H1 (cell line): ENCODE results near the gene AHRR. TPM values are rescaled to one million over a fixed set of nuclear protein-coding genes. Genes with fewer than 3 reads are reported as not detected.

ENCODE experiments used
- CTCF ChIA-PET: fragments of 300-600 bp; sonication (Branson Sonifier 250); formaldehyde crosslinking; loops from one replicate; lab custom pipeline; 2021; ENCODE audit not compliant: partially characterized antibody; lab: Charles Lee
- POLR2A ChIA-PET: fragments of 300-600 bp; sonication (Branson Sonifier 250); formaldehyde crosslinking; loops from one replicate; lab custom pipeline; 2021; ENCODE audit warnings: inconsistent platforms; ENCODE audit not compliant: partially characterized antibody; lab: Charles Lee
- DNase-seq, 2 experiments: peaks; one replicate each; pipeline versions ENCODE4 v3.0.0 to v3.0.0-alpha.2; 2010 to 2022; ENCODE audit warnings: low spot score in 2 of 2, low read depth in 1 of 2, mixed read lengths in 1 of 2
- FAIRE-seq: peaks from 2 replicates; lab custom pipeline; 2011; peaks lifted over from hg19 to GRCh38; lab: Jason Lieb, UNC
- H2AFZ ChIP-seq: 2 replicates; pipeline ENCODE4 v1.8.1; 2012; ENCODE audit warnings: low read length, inconsistent platforms
- H2AK5ac ChIP-seq: 2 replicates; pipeline ENCODE4 v1.6.1; 2013; ENCODE audit warnings: low read depth, low read length
- H2BK120ac ChIP-seq: replicated peaks from 2 replicates; pipeline ENCODE3; 2013; ENCODE audit warnings: low read depth, low read length, inconsistent platforms
- H2BK12ac ChIP-seq: 2 replicates; pipeline ENCODE4 v1.6.1; 2013; ENCODE audit warnings: low read depth, low read length
- H2BK15ac ChIP-seq: 2 replicates; pipeline ENCODE4 v1.6.1; 2013; ENCODE audit warnings: low read length
- H2BK20ac ChIP-seq: 2 replicates; pipeline ENCODE4 v1.6.1; 2013; ENCODE audit warnings: low read length
- H2BK5ac ChIP-seq: 2 replicates; pipeline ENCODE4 v1.6.1; 2013; ENCODE audit warnings: low read depth, low read length
- H3K14ac ChIP-seq: 2 replicates; pipeline ENCODE4 v1.6.1; 2013; ENCODE audit warnings: inconsistent platforms; ENCODE audit not compliant: insufficient read length
- H3K18ac ChIP-seq: 2 replicates; pipeline ENCODE4 v1.6.1; 2013; ENCODE audit warnings: low read length; ENCODE audit errors: extremely low read depth
- H3K23ac ChIP-seq: 2 replicates; pipeline ENCODE4 v1.6.1; 2013; ENCODE audit warnings: inconsistent platforms; ENCODE audit not compliant: insufficient read length
- H3K23me2 ChIP-seq: 2 replicates; pipeline ENCODE4 v1.6.1; 2013; ENCODE audit warnings: low read depth, low read length
- H3K27ac ChIP-seq: 2 replicates; pipeline ENCODE4 v1.6.1; 2011; ENCODE audit warnings: low read depth, low read length, inconsistent platforms
- H3K27me3 ChIP-seq, 4 experiments: replicated peaks in 1 of 4; 1 replicate in 1 of 4; 2 replicates in 3 of 4; pipeline versions ENCODE4 v1.6.1 to v1.8.1; 2011 to 2013; ENCODE audit warnings: low read length in 3 of 4, mild to moderate bottlenecking in 3 of 4, inconsistent platforms in 2 of 4, mixed read lengths in 2 of 4, moderate library complexity in 1 of 4; ENCODE audit not compliant: control insufficient read depth in 3 of 4, insufficient read depth in 3 of 4; ENCODE audit errors: extremely low read depth in 1 of 4
- H3K36me3 ChIP-seq, 4 experiments: 2 replicates each; pipeline versions ENCODE4 v1.6.1 to v1.8.1; 2011 to 2013; ENCODE audit warnings: mild to moderate bottlenecking in 4 of 4, low read length in 3 of 4, moderate library complexity in 2 of 4, control low read depth in 1 of 4, inconsistent platforms in 1 of 4; ENCODE audit not compliant: insufficient read depth in 4 of 4, control insufficient read depth in 2 of 4
- H3K4ac ChIP-seq: replicated peaks from 2 replicates; pipeline ENCODE3; 2013; ENCODE audit warnings: low read length, low read depth, mixed read lengths, inconsistent platforms; ENCODE audit not compliant: insufficient read length
- H3K4me1 ChIP-seq, 4 experiments: replicated peaks in 1 of 4; 1 replicate in 1 of 4; 2 replicates in 3 of 4; pipeline versions ENCODE4 v1.6.1 to v1.8.1; 2011 to 2013; ENCODE audit warnings: low read length in 3 of 4, inconsistent platforms in 2 of 4, mixed read lengths in 1 of 4; ENCODE audit not compliant: insufficient read depth in 4 of 4, control insufficient read depth in 3 of 4
- H3K4me2 ChIP-seq, 2 experiments: 2 replicates each; pipeline versions ENCODE4 v1.6.1 to v1.8.1; 2011 to 2013; ENCODE audit warnings: low read depth in 2 of 2, low read length in 2 of 2, control low read depth in 1 of 2, inconsistent platforms in 1 of 2, mild to moderate bottlenecking in 1 of 2; ENCODE audit not compliant: insufficient read depth in 1 of 2
- H3K4me3 ChIP-seq, 4 experiments: fragments of 200-600, 300-600 bp in 1 of 4; sonication (generic), shearing (Covaris generic), sonication (Bioruptor Twin) in 1 of 4; 2 replicates each; pipeline versions ENCODE4 v1.5.1 to v1.8.1; 2011 to 2016; ENCODE audit warnings: low read length in 4 of 4, low read depth in 3 of 4, control low read depth in 2 of 4, inconsistent platforms in 2 of 4, mild to moderate bottlenecking in 2 of 4, mixed read lengths in 1 of 4, moderate library complexity in 1 of 4; ENCODE audit not compliant: insufficient read depth in 2 of 4; ENCODE audit errors: extremely low read depth in 1 of 4
- H3K56ac ChIP-seq: replicated peaks from 2 replicates; pipeline ENCODE3; 2013; ENCODE audit warnings: low read depth, mild to moderate bottlenecking, mixed read lengths, low read length, inconsistent platforms; ENCODE audit not compliant: insufficient read length
- H3K79me1 ChIP-seq: 2 replicates; pipeline ENCODE4 v1.6.1; 2013; ENCODE audit warnings: low read depth, low read length, control low read depth
- H3K79me2 ChIP-seq, 2 experiments: 2 replicates each; pipeline versions ENCODE4 v1.6.1 to v1.8.1; 2012 to 2013; ENCODE audit warnings: low read length in 2 of 2, mild to moderate bottlenecking in 2 of 2, inconsistent platforms in 1 of 2; ENCODE audit not compliant: insufficient read depth in 2 of 2, control insufficient read depth in 1 of 2
- H3K9ac ChIP-seq, 4 experiments: replicated peaks in 1 of 4; 1 replicate in 1 of 4; 2 replicates in 3 of 4; pipeline versions ENCODE4 v1.6.1 to v1.8.1; 2011 to 2013; ENCODE audit warnings: low read depth in 3 of 4, low read length in 3 of 4, control low read depth in 2 of 4, mild to moderate bottlenecking in 2 of 4, moderate library complexity in 2 of 4, inconsistent platforms in 1 of 4; ENCODE audit errors: extremely low read depth in 1 of 4
- H3K9me3 ChIP-seq, 2 experiments: 2 replicates each; pipeline versions ENCODE4 v1.6.1 to v1.8.1; 2012 to 2013; ENCODE audit warnings: mild to moderate bottlenecking in 2 of 2, moderate library complexity in 2 of 2, control low read depth in 1 of 2, inconsistent platforms in 1 of 2, low read depth in 1 of 2, low read length in 1 of 2, mixed read lengths in 1 of 2; ENCODE audit not compliant: insufficient read depth in 2 of 2
- H4K20me1 ChIP-seq, 2 experiments: replicated peaks in 1 of 2; 2 replicates each; pipeline versions ENCODE3 to v1.8.1; 2011 to 2013; ENCODE audit warnings: inconsistent platforms in 2 of 2, low read length in 2 of 2, mild to moderate bottlenecking in 1 of 2; ENCODE audit not compliant: insufficient read depth in 2 of 2, control insufficient read depth in 1 of 2
- H4K5ac ChIP-seq: 2 replicates; pipeline ENCODE4 v1.6.1; 2013; ENCODE audit warnings: low read length, low read depth, mixed read lengths, inconsistent platforms; ENCODE audit not compliant: insufficient read length
- H4K8ac ChIP-seq: 2 replicates; pipeline ENCODE4 v1.8.0; 2013; ENCODE audit warnings: mild to moderate bottlenecking, moderate library complexity, low read length, inconsistent platforms; ENCODE audit not compliant: insufficient read depth; ENCODE audit errors: extremely low read depth
- H4K91ac ChIP-seq: replicated peaks from 2 replicates; pipeline ENCODE3; 2013; ENCODE audit warnings: low read length, mixed read lengths, inconsistent platforms; ENCODE audit not compliant: insufficient read length
- POLR2AphosphoS5 ChIP-seq: IDR thresholded peaks from 2 replicates; pipeline ENCODE4 v1.6.1; 2011; ENCODE audit warnings: low read depth, low read length
- SUZ12 ChIP-seq: fragments of 200-600 bp; sonication (generic); IDR thresholded peaks from 2 replicates; pipeline ENCODE4 v1.6.1; 2012; ENCODE audit warnings: mild to moderate bottlenecking, inconsistent platforms, low read length, moderate library complexity, mixed read lengths
- USF2 ChIP-seq: IDR thresholded peaks from 2 replicates; pipeline ENCODE4 v1.6.1; 2011; ENCODE audit warnings: low read length, improper control_type of control experiment
- WGBS, 2 experiments: shearing (Covaris generic) in 1 of 2; methylation state at CpG; one replicate each; pipeline versions ENCODE4 v1.1.6 to v1.1.7; 2013 to 2015; ENCODE audit warnings: low lambda C conversion rate in 2 of 2, mixed read lengths in 2 of 2, inconsistent platforms in 1 of 2, low coverage in 1 of 2, missing lambda C conversion rate in 1 of 2; ENCODE audit not compliant: insufficient replicate concordance in 2 of 2, insufficient coverage in 1 of 2, insufficient read length in 1 of 2; ENCODE audit errors: extremely low coverage in 1 of 2, missing lambda C conversion rate in 1 of 2; 5-methylcytosine and 5-hydroxymethylcytosine counted together
- polyA plus RNA-seq, 7 experiments: library from polyadenylated mRNA; depleted of rRNA in 3 of 7; stranded (reverse) in 5 of 7; unstranded in 2 of 7; fragments of >200 nt in 5 of 7; fragments of 200-250 nt in 2 of 7; gene quantifications; 1 replicate in 5 of 7; 2 replicates in 1 of 7; 4 replicates in 1 of 7; pipeline versions ENCODE4 v1.2.1 to v1.2.3, GENCODE V29; 2011 to 2013; ENCODE audit warnings: missing spikeins in 2 of 7, mixed read lengths in 2 of 7
- total RNA-seq: library from RNA; stranded (reverse); fragmentation: NEBNext Ultra II Directional; extraction: Animal tissue kit (Norgen Biotek cat#: 25700); gene quantifications from 2 replicates; pipeline ENCODE4 v1.2.1, GENCODE V29; 2021
- TF ChIP-seq, protein P1 (sequence below), 3 experiments: IDR thresholded peaks; 1 replicate in 2 of 3; 2 replicates in 1 of 3; pipeline versions ENCODE4 v1.5.1 to v1.6.1; 2011; ENCODE audit warnings: low read length in 3 of 3, mild to moderate bottlenecking in 3 of 3, inconsistent platforms in 2 of 3, low read depth in 1 of 3, moderate library complexity in 1 of 3; ENCODE audit not compliant: insufficient read depth in 1 of 3; ENCODE audit errors: control extremely low read depth in 1 of 3

The AHRR gene
- total and polyA plus RNA-seq, 2 of the 8 experiments (the other 6 are each of a cell fraction or from before 2014, with no cell fraction given), result 0.41 to 0.80 TPM

GRCh38 chr5:462051-462481 is 140.6 kb downstream of the AHRR start:
- H4K91ac ChIP-seq, result no peak overlapping the region
- H2AFZ ChIP-seq, result no peak overlapping the region
- no peak overlapping the region for H3K23ac ChIP-seq
- peaks cover 0 to 16% (median 3%) of the 10 kb centered on the region in 4 experiments; a peak in 4 of 8 replicates for H3K36me3 ChIP-seq
- H3K4me3 ChIP-seq, result no peak overlapping the region
- no peak for DNase-seq
- ChIA-PET CTCF (interaction anchor here (0.9 kb wide), 1 partner anchor 15 kb away, joined by 3 read pairs; no protein-coding TSS in a partner anchor), POLR2A (no interaction called here)
- H3K56ac ChIP-seq, result no peak overlapping the region
- peaks cover 2 to 3% of the 10 kb centered on the region in 2 experiments for H4K20me1 ChIP-seq
- no peaks in the 10 kb centered on the region for H3K27me3 ChIP-seq
- H3K14ac ChIP-seq, result no peak overlapping the region
- H4K5ac ChIP-seq, result no peak overlapping the region
- no peaks in the 10 kb centered on the region; the same call in 1 of the 2 replicates for H3K79me1 ChIP-seq
- no peaks in the 10 kb centered on the region for H3K9me3 ChIP-seq
- H3K79me2 ChIP-seq, result no peaks in the 10 kb centered on the region
- H3K4ac ChIP-seq, result no peak overlapping the region
- H2AK5ac ChIP-seq, result no peak overlapping the region
- no peak overlapping the region for H2BK5ac ChIP-seq
- FAIRE-seq, result no peak
- H3K27ac ChIP-seq, result no peak overlapping the region
- no peak overlapping the region for H2BK120ac ChIP-seq
- H3K9ac ChIP-seq, result no peak overlapping the region
- H3K4me2 ChIP-seq, result no peak overlapping the region
- H3K18ac ChIP-seq, result no peak overlapping the region
- no peak overlapping the region for H2BK15ac ChIP-seq
- no peak overlapping the region for H2BK12ac ChIP-seq
- TF ChIP-seq USF2 (no peak), SUZ12 (no peak), POLR2AphosphoS5 (no peak)
- TF ChIP-seq, protein P1, sequence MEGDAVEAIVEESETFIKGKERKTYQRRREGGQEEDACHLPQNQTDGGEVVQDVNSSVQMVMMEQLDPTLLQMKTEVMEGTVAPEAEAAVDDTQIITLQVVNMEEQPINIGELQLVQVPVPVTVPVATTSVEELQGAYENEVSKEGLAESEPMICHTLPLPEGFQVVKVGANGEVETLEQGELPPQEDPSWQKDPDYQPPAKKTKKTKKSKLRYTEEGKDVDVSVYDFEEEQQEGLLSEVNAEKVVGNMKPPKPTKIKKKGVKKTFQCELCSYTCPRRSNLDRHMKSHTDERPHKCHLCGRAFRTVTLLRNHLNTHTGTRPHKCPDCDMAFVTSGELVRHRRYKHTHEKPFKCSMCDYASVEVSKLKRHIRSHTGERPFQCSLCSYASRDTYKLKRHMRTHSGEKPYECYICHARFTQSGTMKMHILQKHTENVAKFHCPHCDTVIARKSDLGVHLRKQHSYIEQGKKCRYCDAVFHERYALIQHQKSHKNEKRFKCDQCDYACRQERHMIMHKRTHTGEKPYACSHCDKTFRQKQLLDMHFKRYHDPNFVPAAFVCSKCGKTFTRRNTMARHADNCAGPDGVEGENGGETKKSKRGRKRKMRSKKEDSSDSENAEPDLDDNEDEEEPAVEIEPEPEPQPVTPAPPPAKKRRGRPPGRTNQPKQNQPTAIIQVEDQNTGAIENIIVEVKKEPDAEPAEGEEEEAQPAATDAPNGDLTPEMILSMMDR (IDR thresholded peaks at IDR 0.05; ENCODE audit: control extremely low read depth in 1 of 3, insufficient read depth in 1 of 3, low read depth in 1 of 3, low read length in 3 of 3), result no peak
- no peak overlapping the region for H4K8ac ChIP-seq
- H2BK20ac ChIP-seq, result no peak overlapping the region
- 92% methylated on average over 24 of the region's 24 CpGs; no CpG with 5 or more reads in 1 of the 2 experiments for WGBS, 2 experiments
- H3K23me2 ChIP-seq, result no peaks in the 10 kb centered on the region
- H3K4me1 ChIP-seq, result no peaks in the 10 kb centered on the region
